ENCODE measurements around the gene TTLL12.

DNA sequence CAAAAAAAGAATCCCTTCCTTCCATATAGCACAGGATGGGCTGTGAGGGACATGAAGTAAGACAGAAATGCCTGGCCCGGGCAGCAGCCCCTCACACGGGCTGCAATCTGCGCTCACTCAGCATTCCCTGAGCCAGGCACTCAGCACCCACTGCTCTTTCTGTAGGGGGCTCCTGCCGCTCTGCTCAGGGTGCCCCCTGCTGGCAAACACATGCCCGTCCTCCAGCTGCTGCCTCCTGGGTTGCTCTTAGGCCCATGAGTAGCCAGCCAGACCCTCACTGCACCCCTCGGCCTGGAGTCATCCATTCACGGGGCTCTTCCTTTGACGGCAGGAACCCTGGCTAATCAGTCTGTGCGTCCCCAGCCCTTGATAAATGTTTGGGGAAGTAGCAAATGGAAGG, 50.7 kb downstream of the TTLL12 start:
- TF ChIP-seq, protein P1, sequence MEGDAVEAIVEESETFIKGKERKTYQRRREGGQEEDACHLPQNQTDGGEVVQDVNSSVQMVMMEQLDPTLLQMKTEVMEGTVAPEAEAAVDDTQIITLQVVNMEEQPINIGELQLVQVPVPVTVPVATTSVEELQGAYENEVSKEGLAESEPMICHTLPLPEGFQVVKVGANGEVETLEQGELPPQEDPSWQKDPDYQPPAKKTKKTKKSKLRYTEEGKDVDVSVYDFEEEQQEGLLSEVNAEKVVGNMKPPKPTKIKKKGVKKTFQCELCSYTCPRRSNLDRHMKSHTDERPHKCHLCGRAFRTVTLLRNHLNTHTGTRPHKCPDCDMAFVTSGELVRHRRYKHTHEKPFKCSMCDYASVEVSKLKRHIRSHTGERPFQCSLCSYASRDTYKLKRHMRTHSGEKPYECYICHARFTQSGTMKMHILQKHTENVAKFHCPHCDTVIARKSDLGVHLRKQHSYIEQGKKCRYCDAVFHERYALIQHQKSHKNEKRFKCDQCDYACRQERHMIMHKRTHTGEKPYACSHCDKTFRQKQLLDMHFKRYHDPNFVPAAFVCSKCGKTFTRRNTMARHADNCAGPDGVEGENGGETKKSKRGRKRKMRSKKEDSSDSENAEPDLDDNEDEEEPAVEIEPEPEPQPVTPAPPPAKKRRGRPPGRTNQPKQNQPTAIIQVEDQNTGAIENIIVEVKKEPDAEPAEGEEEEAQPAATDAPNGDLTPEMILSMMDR (optimal IDR thresholded peaks at IDR 0.05 in 1 of 3, IDR thresholded peaks at IDR 0.05 in 1 of 3, conservative IDR thresholded peaks at IDR 0.05 in 1 of 3; ENCODE audit: extremely low read depth in 1 of 3, insufficient read depth in 2 of 3, low read length in 3 of 3): peak; percentile 60 to 81 (median 71)
- TF ChIP-seq EZH2 (IDR thresholded peaks at IDR 0.05; ENCODE audit: low read length): no peak

Measured in keratinocyte (primary cell).